HG03045 (cell line): ENCODE results near the gene CEP85.

Source experiments
- ATAC-seq: cut with Tn5 transposase; IDR thresholded peaks from one replicate; pipeline ENCODE4 v1.9.1; 2021; ENCODE audit warnings: mild to moderate bottlenecking, moderate library complexity; ENCODE audit not compliant: unreplicated experiment

Gene CEP85, protein sequence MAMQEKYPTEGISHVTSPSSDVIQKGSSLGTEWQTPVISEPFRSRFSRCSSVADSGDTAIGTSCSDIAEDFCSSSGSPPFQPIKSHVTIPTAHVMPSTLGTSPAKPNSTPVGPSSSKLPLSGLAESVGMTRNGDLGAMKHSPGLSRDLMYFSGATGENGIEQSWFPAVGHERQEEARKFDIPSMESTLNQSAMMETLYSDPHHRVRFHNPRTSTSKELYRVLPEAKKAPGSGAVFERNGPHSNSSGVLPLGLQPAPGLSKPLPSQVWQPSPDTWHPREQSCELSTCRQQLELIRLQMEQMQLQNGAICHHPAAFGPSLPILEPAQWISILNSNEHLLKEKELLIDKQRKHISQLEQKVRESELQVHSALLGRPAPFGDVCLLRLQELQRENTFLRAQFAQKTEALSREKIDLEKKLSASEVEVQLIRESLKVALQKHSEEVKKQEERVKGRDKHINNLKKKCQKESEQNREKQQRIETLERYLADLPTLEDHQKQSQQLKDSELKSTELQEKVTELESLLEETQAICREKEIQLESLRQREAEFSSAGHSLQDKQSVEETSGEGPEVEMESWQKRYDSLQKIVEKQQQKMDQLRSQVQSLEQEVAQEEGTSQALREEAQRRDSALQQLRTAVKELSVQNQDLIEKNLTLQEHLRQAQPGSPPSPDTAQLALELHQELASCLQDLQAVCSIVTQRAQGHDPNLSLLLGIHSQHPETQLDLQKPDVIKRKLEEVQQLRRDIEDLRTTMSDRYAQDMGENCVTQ

DNA sequence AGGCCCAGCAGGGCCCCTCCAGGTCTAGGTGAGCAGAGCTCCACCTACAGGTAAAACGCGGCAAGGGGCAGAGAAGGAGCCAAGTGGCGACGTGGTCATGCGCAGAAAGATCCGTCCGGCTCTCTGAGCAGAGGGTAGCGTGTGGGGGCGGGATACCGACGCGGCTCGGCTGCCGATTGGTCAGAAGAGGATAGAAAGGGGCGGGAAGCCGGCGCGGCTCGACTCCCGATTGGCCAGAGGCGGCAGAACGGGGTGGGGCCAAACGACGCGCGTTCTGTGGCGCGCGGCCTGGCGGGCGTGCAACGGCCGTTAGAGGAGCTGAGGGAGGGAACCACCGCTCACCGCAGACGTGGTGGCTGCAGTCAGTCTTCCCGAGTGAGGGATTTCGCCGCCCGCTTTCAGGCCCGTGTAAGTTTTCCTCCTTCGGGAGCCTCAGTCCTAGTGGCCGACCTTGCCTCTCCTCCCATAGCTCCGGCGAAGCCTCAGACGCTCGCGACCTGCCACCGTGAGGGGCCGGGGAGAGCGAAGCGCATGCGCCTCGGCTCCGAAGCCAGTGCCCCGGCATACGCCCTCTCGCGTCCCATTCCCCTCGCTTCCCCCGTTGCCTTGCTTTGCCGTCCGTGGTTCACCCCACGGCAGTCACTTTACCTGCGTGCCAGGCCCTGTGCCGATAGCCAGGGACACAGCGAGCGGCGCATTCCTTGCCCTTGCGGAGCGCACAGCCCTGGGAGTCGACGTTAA, at the start of gene CEP85:
CEP85 (plus strand) TSS at position 298 of the 741 bp plus-strand sequence. CDS start 5,584 bp downstream, outside the sequence.
- peak; percentile 93 for ATAC-seq

DNA sequence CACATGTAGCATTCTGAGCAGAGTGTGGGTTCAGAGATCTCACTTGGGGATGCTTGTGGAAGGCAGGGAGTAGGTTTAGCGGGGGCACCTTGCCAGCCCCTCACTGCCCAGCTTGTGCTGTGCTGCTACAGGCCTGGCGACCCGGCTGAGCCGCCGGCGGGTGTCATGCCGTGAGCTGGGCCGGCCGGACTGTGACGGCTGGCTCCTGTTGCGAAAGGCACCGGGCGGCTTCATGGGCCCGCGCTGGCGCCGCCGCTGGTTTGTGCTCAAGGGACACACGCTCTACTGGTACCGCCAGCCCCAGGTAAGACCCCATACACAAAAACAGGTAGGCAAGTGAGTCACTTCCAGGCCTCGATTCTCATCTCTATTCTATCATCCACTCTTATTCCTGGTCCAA, 49.1 kb upstream of the CEP85 start:
- ATAC-seq = no peak

DNA sequence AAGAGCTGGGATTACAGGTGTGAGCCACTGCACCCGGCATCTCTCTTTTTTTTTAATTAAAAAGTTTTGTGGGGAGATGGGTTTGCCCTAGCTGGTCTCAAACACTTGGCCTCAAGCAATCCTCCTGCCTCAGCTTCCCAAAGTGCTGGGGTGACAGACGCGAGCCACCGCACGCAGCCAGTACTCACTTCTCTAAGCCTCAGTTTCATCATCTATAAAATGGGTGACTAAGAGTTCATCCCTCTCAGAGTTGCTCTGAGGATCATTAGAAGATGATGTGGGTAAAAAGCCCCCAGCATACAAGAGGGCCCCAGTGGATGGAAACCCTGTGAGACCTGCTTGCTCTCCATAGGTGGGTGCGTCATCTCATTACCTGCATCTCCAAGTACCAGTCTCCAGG, 46.1 kb upstream of the CEP85 start:
- no peak for ATAC-seq

DNA sequence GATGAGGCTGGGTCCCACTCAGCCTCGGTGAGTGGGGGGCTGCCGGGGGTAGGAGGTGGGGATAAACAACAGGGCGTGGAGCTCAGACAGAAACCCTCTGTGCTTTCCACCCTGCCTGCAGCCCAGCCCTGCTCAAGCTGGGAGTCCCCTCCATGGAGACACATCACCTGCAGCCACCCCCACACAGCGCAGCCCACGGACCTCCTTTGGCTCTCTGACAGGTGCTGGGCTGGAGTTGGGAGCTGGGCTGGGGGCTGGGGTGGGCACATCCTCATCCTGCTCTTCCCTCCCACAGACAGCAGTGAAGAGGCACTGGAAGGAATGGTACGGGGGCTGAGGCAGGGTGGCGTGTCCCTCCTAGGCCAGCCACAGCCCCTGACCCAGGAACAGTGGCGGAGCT, 45.5 kb upstream of the CEP85 start:
- no peak for ATAC-seq

DNA sequence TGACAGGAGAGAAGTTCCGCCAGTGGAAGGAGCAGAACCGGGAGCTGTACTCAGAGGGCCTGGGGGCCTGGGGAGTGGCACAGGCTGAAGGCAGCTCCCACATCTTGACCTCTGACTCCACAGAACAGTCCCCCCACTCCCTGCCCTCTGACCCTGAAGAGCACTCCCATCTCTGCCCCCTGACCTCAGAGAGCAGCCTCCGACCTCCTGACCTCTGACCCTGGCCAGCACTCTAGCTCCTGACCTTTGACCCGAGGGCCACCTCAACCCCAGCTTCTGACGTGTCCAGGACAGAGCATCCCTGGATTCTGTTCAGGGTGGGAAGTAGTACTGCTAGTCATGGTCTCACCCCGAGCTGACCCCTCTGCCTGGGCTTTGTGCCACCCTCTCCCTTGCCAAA, 44.7 kb upstream of the CEP85 start:
- ATAC-seq = no peak

DNA sequence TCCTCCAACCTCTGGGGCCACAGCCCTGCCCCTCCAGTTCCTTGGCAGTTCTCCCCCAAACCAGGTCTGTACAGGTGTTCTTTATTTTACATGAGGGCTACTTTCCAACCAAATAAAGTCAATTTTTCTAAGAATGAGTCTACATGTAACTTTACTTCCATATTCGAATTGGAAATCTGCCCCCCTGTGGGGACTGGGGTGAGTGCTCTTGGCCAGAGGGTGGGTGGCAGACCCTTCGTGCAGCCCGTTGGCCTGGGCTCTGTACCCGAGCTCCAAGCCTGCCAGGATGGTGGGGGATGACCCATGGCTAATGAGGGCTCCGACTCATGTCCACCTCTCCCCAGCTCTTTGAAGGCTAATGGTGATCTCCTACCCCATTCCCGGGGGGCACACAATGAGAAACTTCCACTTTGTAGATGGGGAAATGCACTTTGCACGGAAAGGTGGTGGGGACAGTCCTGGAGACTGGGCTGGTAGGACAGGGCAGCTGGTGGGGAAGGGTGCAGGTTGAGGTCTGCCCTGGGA, 44.2 kb upstream of the CEP85 start:
- no peak for ATAC-seq

DNA sequence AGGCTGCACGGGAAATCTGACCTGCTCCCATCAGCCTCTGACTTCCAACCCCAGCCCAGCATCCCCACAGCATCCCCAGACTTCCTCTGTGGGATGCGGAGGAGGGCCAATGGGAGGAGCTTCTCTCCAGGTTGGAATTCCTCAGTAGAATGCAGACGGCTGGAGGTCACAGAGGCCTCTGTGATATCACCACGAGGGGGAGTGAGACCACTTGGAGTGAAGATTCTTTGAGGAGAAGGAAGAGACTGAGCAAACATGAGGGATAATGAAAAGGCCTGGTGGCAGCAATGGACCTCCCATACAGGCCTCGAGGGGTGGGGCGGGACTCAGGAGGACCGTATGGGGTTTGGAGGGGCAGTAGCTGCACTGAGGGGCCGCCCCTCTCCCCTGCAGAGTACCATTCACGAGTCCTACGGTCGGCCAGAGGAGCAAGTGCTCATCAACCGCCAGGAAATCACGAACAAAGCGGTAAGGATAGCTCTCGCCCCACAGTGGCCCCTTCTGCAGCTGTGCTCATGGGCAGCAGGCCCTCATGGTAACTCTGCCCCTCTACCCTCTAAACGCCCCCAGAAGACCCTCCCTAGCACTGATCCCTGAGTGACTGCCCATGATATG, 43.5 kb upstream of the CEP85 start, which contains the start of gene CATSPER4:
CATSPER4 (plus strand) TSS at position 230 of the 615 bp plus-strand sequence; CDS start at position 256, 26 bp downstream.
- ATAC-seq = no peak

DNA sequence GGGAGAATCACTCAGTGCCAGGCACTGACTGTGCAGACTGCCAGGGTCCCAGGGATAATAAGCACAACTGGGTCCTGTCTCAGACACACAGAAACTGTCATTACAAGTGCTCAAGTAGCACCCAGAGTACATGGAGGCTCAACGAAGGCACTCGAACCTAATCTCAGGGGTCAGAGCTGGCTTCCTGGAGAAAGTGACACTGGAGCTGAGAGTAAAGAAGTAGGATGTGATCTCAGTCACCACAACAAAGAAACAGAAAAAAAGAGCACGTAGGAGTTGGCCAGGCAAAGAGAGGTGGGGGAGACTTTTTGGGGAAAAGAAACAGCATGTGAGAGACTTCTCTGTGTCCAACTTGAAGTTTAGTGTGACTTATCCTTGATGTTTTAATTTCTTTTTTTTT, 42.3 kb upstream of the CEP85 start:
- no peak for ATAC-seq

DNA sequence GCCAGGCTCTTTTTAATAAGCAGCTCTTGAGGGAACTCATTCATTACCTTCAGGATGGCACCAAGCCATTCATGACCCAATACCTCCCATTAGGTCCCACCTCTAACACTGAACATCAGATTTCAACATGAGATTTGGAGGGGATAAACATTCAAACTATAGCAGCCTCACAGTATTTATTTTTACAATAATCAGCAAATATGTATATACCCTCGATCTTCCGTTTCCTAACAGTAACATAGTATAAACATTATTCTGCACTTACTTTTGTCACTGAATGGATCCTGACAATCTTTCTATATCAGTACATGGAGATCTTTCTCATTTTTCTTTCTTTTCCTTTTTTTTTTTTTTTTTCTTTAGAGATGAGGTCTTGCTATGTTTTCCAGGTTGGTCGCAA, 38.2 kb upstream of the CEP85 start:
- no peak for ATAC-seq

DNA sequence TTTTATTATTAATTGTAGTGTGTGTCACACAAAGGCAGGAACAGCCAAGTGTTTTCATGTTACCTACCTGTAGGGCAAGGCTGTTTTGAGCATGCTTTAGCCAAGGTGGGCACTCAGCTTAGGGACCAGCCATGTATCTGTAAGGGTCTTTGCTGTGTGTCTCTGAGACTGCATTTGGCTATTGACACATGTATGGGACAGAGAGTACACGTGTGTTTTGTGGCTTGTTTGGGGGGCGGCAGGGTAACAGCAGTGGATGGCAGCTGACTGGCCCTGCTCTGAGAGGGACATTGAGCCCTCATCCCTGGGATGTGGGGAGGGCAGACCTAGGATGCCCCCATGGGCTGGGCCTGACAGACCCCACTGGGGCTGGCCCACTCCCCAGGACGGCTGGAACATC, 36.7 kb upstream of the CEP85 start:
- no peak for ATAC-seq

DNA sequence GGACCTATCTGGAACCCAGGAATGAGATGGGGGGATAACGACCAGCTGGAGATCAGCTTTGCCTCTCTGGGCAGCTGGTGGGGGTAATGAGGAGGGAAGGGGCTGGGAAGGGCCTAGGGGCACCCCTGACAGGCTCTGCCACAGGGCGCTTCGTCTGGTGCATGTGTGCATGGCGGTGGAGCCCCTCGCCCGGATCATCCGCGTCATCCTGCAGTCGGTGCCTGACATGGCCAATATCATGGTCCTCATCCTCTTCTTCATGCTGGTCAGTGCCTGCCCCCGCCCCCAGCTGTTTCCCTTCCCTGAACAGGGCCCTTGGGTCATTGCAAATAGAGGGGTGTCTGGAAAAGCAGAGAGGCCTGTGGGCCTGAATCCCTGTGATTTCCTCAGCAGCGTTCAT, 36.2 kb upstream of the CEP85 start:
- ATAC-seq = no peak

DNA sequence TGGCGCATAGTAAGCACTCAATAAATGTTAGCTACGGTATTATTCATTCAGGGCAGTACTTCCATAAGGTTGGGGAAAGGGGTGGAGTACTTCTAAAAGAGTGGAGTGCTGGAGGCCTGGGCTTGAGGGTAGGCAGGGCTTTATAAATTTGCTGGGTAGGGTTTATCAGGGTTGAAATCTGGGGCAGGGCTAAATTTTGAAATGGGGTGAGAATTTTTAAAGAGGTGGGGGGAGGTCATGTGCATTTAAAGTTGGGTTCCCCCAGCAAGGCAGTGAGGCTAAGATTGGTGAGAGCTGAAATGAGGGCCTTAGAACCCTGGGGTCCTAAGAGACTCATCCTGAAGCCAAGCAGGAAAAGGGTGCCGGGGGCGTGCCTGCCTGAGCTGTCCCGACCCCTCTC, 33.6 kb upstream of the CEP85 start:
- no peak for ATAC-seq

DNA sequence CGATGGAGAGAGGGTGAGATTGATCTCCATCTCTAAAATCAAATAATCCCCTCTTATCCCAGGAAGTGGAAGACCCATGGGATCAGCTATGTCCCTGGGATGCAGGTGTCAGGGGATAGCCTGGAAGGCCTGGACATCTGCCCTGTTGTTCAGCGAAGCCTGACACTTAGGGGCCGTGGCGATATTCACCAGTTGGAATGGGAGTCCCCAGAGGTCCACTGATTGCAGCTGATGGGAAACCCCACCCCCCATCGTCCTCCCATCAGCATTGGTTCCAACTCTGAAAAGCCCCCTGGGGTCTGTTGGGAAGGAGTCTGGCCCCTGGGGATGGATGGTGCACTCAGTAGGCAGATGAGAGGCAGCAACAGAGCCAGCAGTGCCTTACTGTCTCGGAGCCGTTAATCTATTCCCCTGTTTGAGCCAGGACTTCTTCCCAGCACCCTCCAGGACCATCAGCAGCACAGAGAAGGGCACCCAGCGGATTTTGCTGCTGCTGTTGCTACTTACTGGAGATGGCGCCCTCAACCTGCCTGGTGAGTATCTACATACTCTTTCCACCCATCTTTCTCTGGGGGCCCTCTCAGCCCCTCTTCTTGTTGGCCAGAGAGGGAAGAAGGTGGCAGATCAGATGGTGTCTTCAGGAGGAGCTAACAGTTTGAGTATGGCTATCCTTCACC, 30.2 kb upstream of the CEP85 start:
- no peak for ATAC-seq

DNA sequence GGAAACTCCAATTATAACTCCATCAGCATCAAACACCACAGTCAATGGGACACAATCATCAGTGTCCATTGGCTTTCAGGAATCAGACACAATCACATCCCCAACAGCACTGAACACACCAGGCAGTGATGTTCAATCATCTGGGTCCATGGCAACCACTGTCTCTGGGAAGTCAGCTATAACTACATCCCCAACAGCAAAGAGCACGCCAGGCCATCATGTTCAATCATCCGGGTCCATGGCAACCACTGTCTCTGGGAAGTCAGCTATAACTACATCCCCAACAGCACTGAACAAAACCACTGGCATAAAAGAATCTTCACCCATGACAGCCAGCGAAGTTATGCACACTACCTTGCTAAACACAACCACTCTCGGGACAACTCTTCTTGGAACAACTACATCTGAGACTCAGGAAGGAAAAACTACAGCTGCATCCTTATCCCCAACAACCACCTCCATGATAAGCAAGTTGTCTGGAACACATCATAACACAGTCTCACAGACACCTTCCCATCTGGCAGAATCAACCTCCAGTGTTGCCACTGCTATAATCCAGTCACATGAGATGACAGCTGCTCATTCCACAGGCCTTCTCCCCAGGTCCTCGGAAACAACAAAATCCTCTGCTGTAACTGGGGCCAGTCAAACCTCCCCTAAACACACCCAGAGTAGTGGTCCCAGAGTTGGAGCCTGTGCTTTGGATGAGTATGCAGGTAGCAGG, 23.7 kb upstream of the CEP85 start:
- no peak for ATAC-seq

DNA sequence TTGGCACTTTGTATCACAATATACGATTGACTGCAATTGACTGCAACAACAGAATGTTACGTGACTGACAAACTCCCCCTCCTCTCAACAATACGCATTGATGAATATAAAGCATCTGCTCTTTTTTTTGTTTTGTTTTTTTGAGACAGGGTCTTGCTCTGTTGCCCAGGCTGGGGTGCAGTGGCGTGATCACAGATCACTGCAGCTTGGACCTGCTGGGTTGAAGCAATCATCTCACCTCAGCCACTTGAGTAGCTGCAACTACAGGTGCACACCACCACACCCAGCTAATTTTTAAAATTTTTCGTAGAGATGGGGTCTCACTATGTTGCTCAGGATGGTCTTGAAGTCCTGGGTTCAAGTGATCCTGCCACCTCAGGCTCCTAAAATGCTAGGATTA, 21.3 kb upstream of the CEP85 start:
- ATAC-seq = no peak

DNA sequence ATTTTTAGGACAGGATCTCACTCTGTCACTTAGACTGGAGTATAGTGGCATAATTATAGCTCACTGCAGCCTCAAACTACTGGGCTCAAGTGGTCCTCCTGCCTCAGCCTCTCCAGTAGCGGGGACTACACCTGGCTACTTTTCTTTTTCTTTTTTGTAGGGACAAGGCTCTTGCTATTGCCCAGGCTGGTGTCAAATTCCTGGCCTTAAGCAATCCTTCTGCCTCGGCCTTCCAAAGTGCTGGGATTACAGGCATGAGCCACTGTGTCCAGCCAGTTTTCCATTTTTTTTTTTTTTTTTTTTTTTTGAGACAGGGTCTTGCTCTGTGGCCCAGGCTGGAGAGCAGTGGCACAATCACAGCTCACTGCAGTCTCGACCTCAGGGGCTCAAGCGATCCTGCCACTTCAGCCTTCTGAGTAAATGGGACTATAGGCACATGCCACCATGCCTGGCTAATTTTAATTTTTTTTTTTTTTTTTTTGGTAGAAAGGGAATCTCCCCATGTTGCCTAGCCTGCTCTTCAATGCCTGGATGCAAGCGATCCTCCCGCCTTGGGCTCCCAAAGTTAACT, 20.6 kb upstream of the CEP85 start:
- no peak for ATAC-seq

DNA sequence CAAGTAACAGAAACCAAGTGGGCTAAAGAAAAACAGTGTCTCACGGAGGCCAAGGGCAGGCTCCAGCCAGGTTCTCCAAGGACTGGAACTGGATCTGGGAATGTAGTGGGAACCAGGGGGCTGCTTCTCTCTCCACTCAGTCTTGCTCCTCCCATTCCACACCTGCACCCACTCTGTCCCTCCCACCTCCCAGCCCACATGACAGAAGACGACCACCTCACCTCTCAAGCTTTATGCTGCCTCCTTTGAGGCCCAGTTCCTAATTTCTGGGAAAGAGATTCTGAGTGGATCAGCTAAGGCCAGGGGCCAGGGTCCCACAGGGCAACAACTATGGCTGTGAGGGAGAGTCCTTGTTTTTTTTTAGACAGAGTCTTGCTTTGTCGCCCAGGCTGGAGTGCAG, 18.8 kb upstream of the CEP85 start:
- no peak for ATAC-seq

DNA sequence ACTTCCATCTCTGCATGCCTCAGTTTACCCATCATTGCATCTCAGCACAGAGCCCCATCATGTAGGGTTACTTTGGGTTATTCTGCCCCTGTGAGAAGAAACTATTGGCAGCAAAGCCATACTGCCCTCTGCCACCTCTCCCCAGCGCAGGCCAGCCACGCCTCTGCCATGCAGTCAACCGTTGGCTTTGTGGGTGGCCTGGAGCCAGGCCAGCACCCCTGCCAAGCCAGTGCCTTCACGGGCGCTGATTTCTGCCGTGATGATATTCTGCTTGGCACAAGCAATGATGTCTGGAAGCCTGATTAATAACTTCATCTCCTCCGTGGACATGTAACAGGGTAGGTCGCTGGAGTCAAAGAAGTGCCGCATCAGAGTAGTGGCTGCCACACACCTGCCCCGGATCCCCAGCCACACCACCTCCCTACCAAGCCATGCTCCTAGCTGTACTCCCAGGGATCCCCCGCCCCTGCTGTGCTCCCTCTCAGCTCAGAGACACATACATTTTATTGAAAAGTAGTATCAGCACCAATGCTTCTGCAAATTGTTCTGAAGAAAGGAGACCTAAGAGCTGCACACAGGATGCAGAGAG, 15.0 kb upstream of the CEP85 start:
- no peak for ATAC-seq
